Measurements from ENCODE around the gene DEPDC1B.
"Not testable (repeated sequence)": the region's sequence is repeated elsewhere in the genome, so short reads cannot be mapped to it uniquely, and the experiment has no call there.

Gene DEPDC1B

DNA sequence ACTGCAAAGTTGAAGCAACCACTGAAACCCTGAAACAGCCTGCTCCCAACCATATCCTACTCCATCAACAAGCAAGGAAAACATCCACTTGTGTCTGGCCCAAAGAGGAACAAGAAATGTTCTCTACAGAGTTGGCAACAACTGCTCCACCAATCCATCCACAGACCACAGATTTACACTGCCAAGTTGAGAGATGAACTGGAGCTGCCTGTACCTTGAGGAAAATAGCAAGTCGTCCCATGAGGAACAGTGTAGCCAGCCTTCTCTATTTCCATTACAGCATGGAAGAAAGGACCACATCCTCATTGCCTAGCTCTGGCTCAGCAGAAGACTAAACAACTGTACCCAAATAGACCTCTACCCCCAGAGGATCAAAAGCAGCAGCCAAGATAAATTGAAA, 60.4 kb downstream of the DEPDC1B start:
- H3K27ac ChIP-seq (ENCODE audit: low read depth, low read length), result no peak overlapping the region
- peaks cover 74% of the 10 kb centered on the region for H3K36me3 ChIP-seq (ENCODE audit: control insufficient read depth, insufficient read depth, low read length)
- no peaks in the 10 kb centered on the region for H3K4me1 ChIP-seq (ENCODE audit: control insufficient read depth, insufficient read depth, low read length)
- H3K4me3 ChIP-seq (ENCODE audit: low read depth, low read length), result no peak overlapping the region
- no peak overlapping the region for H3K9ac ChIP-seq (ENCODE audit: low read depth, low read length)
- H3K9me3 ChIP-seq (ENCODE audit: control insufficient read depth, insufficient read depth, low read length), result no peaks in the 10 kb centered on the region
- H3K27me3 ChIP-seq (ENCODE audit: control insufficient read depth, insufficient read depth, low read length), result no peaks in the 10 kb centered on the region

DNA sequence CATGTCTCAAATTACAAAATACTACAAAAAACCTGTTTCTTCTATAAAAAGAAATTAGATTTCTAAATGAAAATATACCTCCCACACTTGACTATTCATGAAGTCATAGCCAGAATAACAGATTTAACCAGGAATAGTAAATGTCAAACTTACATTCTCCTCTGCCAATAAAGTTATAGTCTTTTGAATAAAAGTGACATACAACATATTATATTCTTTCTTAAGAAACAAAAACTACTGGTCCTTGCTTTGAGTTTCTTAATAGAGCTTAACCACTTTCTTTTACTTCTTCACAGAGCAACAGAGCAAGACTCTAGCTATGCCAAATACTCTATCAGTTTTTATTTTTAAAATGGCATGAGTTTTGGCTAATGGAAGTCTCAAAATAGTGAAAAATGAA, 61.7 kb downstream of the DEPDC1B start:
- peaks cover 70% of the 10 kb centered on the region for H3K36me3 ChIP-seq (ENCODE audit: control insufficient read depth, insufficient read depth, low read length)
- no peaks in the 10 kb centered on the region for H3K27me3 ChIP-seq (ENCODE audit: control insufficient read depth, insufficient read depth, low read length)
- H3K9me3 ChIP-seq (ENCODE audit: control insufficient read depth, insufficient read depth, low read length), result no peaks in the 10 kb centered on the region
- H3K4me3 ChIP-seq (ENCODE audit: low read depth, low read length), result no peak overlapping the region
- no peaks in the 10 kb centered on the region for H3K4me1 ChIP-seq (ENCODE audit: control insufficient read depth, insufficient read depth, low read length)
- no peak overlapping the region for H3K27ac ChIP-seq (ENCODE audit: low read depth, low read length)
- H3K9ac ChIP-seq (ENCODE audit: low read depth, low read length), result no peak overlapping the region

DNA sequence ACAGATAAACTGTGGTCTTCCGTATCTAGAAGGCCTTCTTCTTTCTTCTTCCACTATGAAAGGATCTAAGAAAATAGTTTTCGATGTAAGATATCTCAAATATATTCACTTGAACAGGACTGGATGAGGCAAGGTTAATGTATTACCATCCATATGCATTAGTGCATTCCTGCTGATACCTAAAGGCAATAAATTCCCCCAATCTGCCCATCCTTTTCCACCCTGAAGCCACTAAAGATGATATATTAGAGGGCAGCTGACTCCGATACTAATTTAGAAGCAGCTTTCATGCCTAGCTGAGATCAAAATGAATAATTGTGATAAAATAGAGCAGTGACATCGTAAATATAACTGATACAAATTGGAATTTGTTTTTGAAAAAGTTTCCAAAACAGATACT, 63.3 kb downstream of the DEPDC1B start:
- Histone ChIP-seq H3K27me3 (ENCODE audit: control insufficient read depth, insufficient read depth, low read length) (no peaks in the 10 kb centered on the region), H3K4me1 (ENCODE audit: control insufficient read depth, insufficient read depth, low read length) (no peaks in the 10 kb centered on the region), H3K9ac (ENCODE audit: low read depth, low read length) (no peak overlapping the region), H3K27ac (ENCODE audit: low read depth, low read length) (no peak overlapping the region), H3K36me3 (ENCODE audit: control insufficient read depth, insufficient read depth, low read length) (peaks cover 67% of the 10 kb centered on the region), H3K9me3 (ENCODE audit: control insufficient read depth, insufficient read depth, low read length) (no peaks in the 10 kb centered on the region), H3K4me3 (ENCODE audit: low read depth, low read length) (no peak overlapping the region)

DNA sequence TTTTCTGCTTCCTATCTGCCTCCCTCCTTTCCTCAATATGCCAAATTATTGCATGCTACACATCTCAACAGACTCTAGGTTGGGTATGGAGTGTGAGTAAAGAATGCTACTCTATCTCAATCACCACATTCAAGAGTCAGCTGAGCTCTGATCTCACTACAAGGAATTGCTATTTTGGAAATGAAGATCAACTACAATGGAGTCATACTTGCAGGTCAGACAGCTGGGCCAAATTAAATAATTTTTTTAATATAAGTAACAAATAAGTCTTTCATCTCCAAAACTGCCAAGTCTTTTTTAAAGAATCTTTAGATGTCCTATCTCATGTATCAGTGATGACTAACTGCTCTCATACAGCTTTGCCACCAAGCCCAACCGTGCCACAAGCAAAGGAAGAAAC, 64.0 kb downstream of the DEPDC1B start:
- no peaks in the 10 kb centered on the region for H3K9me3 ChIP-seq (ENCODE audit: control insufficient read depth, insufficient read depth, low read length)
- no peak overlapping the region for H3K27ac ChIP-seq (ENCODE audit: low read depth, low read length)
- H3K4me1 ChIP-seq (ENCODE audit: control insufficient read depth, insufficient read depth, low read length), result no peaks in the 10 kb centered on the region
- peaks cover 70% of the 10 kb centered on the region for H3K36me3 ChIP-seq (ENCODE audit: control insufficient read depth, insufficient read depth, low read length)
- no peaks in the 10 kb centered on the region for H3K27me3 ChIP-seq (ENCODE audit: control insufficient read depth, insufficient read depth, low read length)
- H3K4me3 ChIP-seq (ENCODE audit: low read depth, low read length), result no peak overlapping the region
- no peak overlapping the region for H3K9ac ChIP-seq (ENCODE audit: low read depth, low read length)

DNA sequence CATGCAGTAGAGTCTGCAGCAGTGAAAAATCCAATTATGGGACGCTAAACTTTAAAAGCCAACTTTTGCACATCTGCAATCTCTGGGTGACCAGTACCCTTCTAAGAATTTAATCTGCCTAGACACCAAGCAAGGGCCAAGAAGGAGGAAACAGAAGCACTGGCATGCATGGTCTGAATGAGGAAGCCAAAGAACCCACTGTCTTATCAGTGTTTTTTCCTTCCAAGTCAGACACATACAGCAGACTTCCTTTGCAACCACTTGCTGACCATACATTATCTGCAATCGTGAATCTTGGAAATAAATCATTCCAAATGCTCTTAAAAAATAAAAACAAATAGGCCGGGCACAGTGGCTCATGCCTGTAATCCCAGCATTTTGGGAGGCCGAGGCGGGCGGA, 65.9 kb downstream of the DEPDC1B start:
- H3K27ac ChIP-seq (ENCODE audit: low read depth, low read length), result no peak overlapping the region
- no peaks in the 10 kb centered on the region for H3K27me3 ChIP-seq (ENCODE audit: control insufficient read depth, insufficient read depth, low read length)
- no peak overlapping the region for H3K4me3 ChIP-seq (ENCODE audit: low read depth, low read length)
- peaks cover 76% of the 10 kb centered on the region for H3K36me3 ChIP-seq (ENCODE audit: control insufficient read depth, insufficient read depth, low read length)
- no peaks in the 10 kb centered on the region for H3K9me3 ChIP-seq (ENCODE audit: control insufficient read depth, insufficient read depth, low read length)
- H3K9ac ChIP-seq (ENCODE audit: low read depth, low read length), result no peak overlapping the region
- no peaks in the 10 kb centered on the region for H3K4me1 ChIP-seq (ENCODE audit: control insufficient read depth, insufficient read depth, low read length)

DNA sequence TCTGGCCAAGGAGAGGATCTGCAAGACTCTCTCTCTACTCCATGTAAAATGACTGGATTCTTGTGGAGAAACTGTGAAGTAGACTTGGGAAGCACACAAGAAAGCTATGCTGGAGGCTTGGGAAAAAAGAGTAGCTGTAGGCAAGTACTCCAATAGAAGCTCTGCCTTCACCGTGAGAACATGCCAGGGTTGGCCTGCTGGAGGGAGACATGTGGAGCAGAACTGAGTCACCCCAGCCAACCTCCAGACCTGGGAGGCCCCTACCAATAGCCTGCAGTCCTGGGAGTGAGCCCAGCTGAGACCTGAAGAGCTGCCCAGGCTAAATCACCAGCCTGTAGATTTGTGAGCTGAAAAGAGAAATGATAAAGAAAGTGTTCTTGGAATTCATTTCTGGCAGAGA, 66.6 kb downstream of the DEPDC1B start:
- Histone ChIP-seq H3K36me3 (ENCODE audit: control insufficient read depth, insufficient read depth, low read length) (peaks cover 74% of the 10 kb centered on the region), H3K27me3 (ENCODE audit: control insufficient read depth, insufficient read depth, low read length) (no peaks in the 10 kb centered on the region), H3K9me3 (ENCODE audit: control insufficient read depth, insufficient read depth, low read length) (no peaks in the 10 kb centered on the region), H3K9ac (ENCODE audit: low read depth, low read length) (no peak overlapping the region), H3K4me1 (ENCODE audit: control insufficient read depth, insufficient read depth, low read length) (no peaks in the 10 kb centered on the region), H3K4me3 (ENCODE audit: low read depth, low read length) (no peak overlapping the region), H3K27ac (ENCODE audit: low read depth, low read length) (no peak overlapping the region)

DNA sequence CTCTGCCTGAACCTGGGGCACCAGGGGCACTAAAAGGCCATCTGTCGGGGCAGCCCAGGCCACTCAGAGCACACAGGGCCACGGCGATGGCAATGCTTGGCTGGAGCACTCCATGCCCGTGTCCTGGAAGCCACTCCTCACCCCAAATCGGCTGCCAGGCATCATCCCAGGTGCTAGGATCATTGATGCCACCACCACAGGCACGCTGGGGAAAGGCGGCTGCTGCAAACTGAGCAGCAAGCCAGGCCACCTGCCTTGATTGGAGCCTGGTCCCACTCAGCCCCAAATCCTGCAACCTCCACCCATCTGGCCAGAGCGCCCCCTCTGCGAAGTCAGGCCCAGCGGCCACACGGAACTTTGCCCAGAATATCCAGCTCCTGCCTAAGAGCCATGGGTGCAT, 67.8 kb downstream of the DEPDC1B start:
- H3K9me3 ChIP-seq (ENCODE audit: control insufficient read depth, insufficient read depth, low read length), result no peaks in the 10 kb centered on the region
- no peak overlapping the region for H3K9ac ChIP-seq (ENCODE audit: low read depth, low read length)
- H3K27me3 ChIP-seq (ENCODE audit: control insufficient read depth, insufficient read depth, low read length), result no peaks in the 10 kb centered on the region
- peaks cover 67% of the 10 kb centered on the region for H3K36me3 ChIP-seq (ENCODE audit: control insufficient read depth, insufficient read depth, low read length)
- H3K4me1 ChIP-seq (ENCODE audit: control insufficient read depth, insufficient read depth, low read length), result no peaks in the 10 kb centered on the region
- H3K4me3 ChIP-seq (ENCODE audit: low read depth, low read length), result no peak overlapping the region
- no peak overlapping the region for H3K27ac ChIP-seq (ENCODE audit: low read depth, low read length)

DNA sequence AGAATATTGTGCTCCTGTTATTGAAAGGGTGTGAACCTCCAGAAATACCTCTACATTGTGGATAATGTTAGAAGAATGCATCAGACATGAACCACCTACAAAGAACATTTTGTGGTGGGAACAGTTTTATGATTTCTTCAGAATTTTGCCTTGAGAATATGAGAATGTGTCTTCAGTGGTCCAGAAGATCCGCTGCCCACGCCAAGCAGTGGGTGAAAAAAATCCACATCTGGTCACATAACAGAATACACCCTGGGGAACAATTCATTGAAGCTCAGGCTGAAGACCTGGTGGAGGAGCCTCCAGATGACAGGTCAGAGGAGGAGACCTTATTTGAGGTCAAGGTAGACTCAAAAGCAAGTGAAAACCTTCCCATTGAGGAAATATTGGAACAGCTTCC, 69.1 kb downstream of the DEPDC1B start:
- no peak overlapping the region for H3K4me3 ChIP-seq (ENCODE audit: low read depth, low read length)
- H3K9ac ChIP-seq (ENCODE audit: low read depth, low read length), result no peak overlapping the region
- no peaks in the 10 kb centered on the region for H3K4me1 ChIP-seq (ENCODE audit: control insufficient read depth, insufficient read depth, low read length)
- H3K36me3 ChIP-seq (ENCODE audit: control insufficient read depth, insufficient read depth, low read length), result peaks cover 71% of the 10 kb centered on the region
- no peaks in the 10 kb centered on the region for H3K9me3 ChIP-seq (ENCODE audit: control insufficient read depth, insufficient read depth, low read length)
- H3K27me3 ChIP-seq (ENCODE audit: control insufficient read depth, insufficient read depth, low read length), result no peaks in the 10 kb centered on the region
- no peak overlapping the region for H3K27ac ChIP-seq (ENCODE audit: low read depth, low read length)

DNA sequence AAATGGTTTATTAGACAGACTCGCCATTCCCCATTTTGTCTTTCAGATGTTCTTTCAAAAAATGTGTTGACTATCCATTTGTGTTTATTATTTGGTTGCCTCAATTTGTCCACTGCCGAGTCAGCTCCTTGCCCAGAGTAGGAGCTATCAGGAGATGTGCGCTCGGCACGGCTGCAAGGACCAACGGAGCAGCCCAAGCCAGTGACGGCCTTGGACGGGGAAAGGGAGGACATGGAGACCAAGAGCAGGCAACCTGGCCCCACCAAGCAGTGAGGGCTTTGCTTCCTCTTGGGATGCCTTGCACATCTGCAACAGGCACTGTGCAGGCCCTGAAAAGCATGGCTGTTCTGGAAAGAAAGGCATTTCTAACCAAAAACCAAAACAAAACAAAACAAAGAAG, 69.8 kb downstream of the DEPDC1B start:
- H3K9ac ChIP-seq (ENCODE audit: low read depth, low read length), result no peak overlapping the region
- no peak overlapping the region for H3K4me3 ChIP-seq (ENCODE audit: low read depth, low read length)
- H3K4me1 ChIP-seq (ENCODE audit: control insufficient read depth, insufficient read depth, low read length), result no peaks in the 10 kb centered on the region
- no peak overlapping the region for H3K27ac ChIP-seq (ENCODE audit: low read depth, low read length)
- H3K9me3 ChIP-seq (ENCODE audit: control insufficient read depth, insufficient read depth, low read length), result no peaks in the 10 kb centered on the region
- no peaks in the 10 kb centered on the region for H3K27me3 ChIP-seq (ENCODE audit: control insufficient read depth, insufficient read depth, low read length)
- H3K36me3 ChIP-seq (ENCODE audit: control insufficient read depth, insufficient read depth, low read length), result peaks cover 68% of the 10 kb centered on the region

DNA sequence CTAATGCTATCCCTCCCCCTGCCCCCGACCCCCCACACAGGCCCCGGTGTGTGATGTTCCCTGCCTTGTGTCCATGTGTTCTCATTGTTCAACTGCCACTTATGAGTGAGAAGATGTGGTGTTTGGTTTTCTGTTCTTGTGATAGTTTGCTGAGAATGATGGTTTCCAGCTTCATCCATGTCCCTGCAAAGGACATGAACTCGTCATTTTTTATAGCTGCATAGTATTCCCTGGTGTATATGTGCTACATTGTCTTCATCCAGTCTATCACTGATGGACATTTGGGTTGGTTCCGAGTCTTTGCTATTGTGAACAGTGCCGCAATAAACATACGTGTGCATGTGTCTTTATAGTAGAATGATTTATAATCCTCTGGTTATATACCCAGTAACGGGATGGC, 75.1 kb downstream of the DEPDC1B start:
- not testable (repeated sequence) for H3K27ac ChIP-seq (ENCODE audit: low read depth, low read length); H3K9ac ChIP-seq (ENCODE audit: low read depth, low read length); H3K27me3 ChIP-seq (ENCODE audit: control insufficient read depth, insufficient read depth, low read length); H3K4me3 ChIP-seq (ENCODE audit: low read depth, low read length); H3K9me3 ChIP-seq (ENCODE audit: control insufficient read depth, insufficient read depth, low read length); H3K4me1 ChIP-seq (ENCODE audit: control insufficient read depth, insufficient read depth, low read length)
- H3K36me3 ChIP-seq (ENCODE audit: control insufficient read depth, insufficient read depth, low read length), result peaks cover 27% of the 10 kb centered on the region

DNA sequence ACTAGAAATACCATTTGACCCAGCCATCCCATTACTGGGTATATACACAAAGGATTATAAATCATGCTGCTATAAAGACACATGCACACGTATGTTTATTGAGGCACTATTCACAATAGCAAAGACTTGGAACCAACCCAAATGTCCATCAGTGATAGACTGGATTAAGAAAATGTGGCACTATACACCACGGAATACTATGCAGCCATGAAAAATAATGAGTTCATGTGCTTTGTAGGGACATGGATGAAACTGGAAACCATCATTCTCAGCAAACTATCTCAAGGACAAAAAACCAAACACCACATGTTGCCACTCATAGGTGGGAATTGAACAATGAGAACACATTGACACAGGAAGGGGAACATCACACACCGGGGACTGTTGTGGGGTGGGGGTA, 79.2 kb downstream of the DEPDC1B start:
- H3K9ac ChIP-seq (ENCODE audit: low read depth, low read length); H3K27ac ChIP-seq (ENCODE audit: low read depth, low read length); H3K4me3 ChIP-seq (ENCODE audit: low read depth, low read length); H3K4me1 ChIP-seq (ENCODE audit: control insufficient read depth, insufficient read depth, low read length); H3K27me3 ChIP-seq (ENCODE audit: control insufficient read depth, insufficient read depth, low read length); H3K36me3 ChIP-seq (ENCODE audit: control insufficient read depth, insufficient read depth, low read length); H3K9me3 ChIP-seq (ENCODE audit: control insufficient read depth, insufficient read depth, low read length): not testable (repeated sequence)

DNA sequence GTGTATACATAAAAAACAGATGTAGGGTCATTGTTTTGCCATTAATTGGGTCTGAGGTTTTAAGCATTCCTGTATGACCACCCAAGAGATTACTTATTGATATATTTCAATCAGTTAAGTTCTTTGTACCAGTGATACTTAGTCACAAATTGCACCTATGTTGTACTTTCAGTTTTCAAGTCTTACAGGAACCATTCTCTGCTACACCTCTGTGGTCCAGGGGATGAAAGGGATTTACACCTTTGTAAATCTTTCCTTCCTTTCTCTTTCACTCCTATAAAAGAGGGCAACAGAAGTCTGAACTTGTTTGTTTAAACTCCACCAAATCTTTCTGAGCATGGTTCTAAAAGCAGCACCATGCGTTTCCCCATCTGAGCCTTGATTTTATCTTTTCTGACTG, 86.1 kb downstream of the DEPDC1B start:
- H3K4me1 ChIP-seq (ENCODE audit: control insufficient read depth, insufficient read depth, low read length), result no peaks in the 10 kb centered on the region
- peaks cover 7% of the 10 kb centered on the region; the same call in 1 of the 2 replicates for H3K9me3 ChIP-seq (ENCODE audit: control insufficient read depth, insufficient read depth, low read length)
- H3K27me3 ChIP-seq (ENCODE audit: control insufficient read depth, insufficient read depth, low read length), result no peaks in the 10 kb centered on the region
- no peak overlapping the region for H3K4me3 ChIP-seq (ENCODE audit: low read depth, low read length)
- H3K9ac ChIP-seq (ENCODE audit: low read depth, low read length), result no peak overlapping the region
- no peak overlapping the region for H3K27ac ChIP-seq (ENCODE audit: low read depth, low read length)
- H3K36me3 ChIP-seq (ENCODE audit: control insufficient read depth, insufficient read depth, low read length), result 0 out of 2 replicates have a peak, but pooled peaks cover 3% of the 10 kb centered on the region
